GM12874 (cell line): ENCODE measurements around the gene CCDC141.

Experiments
- CTCF ChIP-seq: IDR thresholded peaks from 2 replicates; pipeline ENCODE4 v1.5.1; 2011; ENCODE audit warnings: low read depth, mild to moderate bottlenecking, control low read depth, low read length, moderate library complexity; ENCODE audit not compliant: insufficient read depth

Gene CCDC141

GRCh38 chr2:178895872-178896271, 154.1 kb downstream of the CCDC141 start:
- no peak for TF ChIP-seq CTCF

- no peak for TF ChIP-seq CTCF
These were observed 154.8 kb downstream of the CCDC141 start for GRCh38 chr2:178895171-178895570.

- no peak for TF ChIP-seq CTCF
These were observed 156.9 kb downstream of the CCDC141 start for GRCh38 chr2:178892751-178893625.

- TF ChIP-seq CTCF: no peak
These were observed 157.9 kb downstream of the CCDC141 start for GRCh38 chr2:178891959-178892485.

- TF ChIP-seq CTCF: peak; percentile 90
These were observed 158.5 kb downstream of the CCDC141 start for GRCh38 chr2:178891265-178891958.

- no peak for TF ChIP-seq CTCF
These were observed 163.9 kb downstream of the CCDC141 start for GRCh38 chr2:178886006-178886405.

GRCh38 chr2:178884440-178884839, 165.5 kb downstream of the CCDC141 start:
- TF ChIP-seq CTCF: no peak
